Measurements from ENCODE around the gene KRTAP5-8.
"Not testable (repeated sequence)": the region's sequence is repeated elsewhere in the genome, so short reads cannot be mapped to it uniquely, and the experiment has no call there.

KRTAP5-8 gene

DNA sequence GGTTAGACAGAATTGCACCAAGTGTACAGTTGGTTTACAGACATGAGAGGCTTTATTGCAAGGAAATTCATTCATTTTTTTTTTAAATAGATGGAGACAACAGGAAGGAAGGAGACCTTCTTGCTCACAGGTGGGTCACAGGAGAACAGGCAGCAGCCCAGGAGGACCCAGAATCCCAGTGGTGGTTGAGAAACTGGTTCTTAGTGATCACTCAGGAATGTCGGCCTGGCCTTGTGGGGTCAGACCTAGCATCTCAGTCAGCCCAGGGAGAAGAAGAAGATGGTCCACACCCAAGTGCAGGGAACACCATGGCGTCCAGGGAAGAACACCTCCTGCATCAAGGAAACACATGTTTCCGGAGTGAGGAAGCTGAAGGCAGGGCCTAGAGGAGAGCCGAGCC lies 44.0 kb downstream of the KRTAP5-8 start:
- TF ChIP-seq, protein P1, sequence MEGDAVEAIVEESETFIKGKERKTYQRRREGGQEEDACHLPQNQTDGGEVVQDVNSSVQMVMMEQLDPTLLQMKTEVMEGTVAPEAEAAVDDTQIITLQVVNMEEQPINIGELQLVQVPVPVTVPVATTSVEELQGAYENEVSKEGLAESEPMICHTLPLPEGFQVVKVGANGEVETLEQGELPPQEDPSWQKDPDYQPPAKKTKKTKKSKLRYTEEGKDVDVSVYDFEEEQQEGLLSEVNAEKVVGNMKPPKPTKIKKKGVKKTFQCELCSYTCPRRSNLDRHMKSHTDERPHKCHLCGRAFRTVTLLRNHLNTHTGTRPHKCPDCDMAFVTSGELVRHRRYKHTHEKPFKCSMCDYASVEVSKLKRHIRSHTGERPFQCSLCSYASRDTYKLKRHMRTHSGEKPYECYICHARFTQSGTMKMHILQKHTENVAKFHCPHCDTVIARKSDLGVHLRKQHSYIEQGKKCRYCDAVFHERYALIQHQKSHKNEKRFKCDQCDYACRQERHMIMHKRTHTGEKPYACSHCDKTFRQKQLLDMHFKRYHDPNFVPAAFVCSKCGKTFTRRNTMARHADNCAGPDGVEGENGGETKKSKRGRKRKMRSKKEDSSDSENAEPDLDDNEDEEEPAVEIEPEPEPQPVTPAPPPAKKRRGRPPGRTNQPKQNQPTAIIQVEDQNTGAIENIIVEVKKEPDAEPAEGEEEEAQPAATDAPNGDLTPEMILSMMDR (IDR thresholded peaks at IDR 0.05; ENCODE audit: insufficient read depth, missing control alignments): no peak
- FAIRE-seq: no peak
- DNase-seq (ENCODE audit: insufficient read length, low spot score): no peak

DNA sequence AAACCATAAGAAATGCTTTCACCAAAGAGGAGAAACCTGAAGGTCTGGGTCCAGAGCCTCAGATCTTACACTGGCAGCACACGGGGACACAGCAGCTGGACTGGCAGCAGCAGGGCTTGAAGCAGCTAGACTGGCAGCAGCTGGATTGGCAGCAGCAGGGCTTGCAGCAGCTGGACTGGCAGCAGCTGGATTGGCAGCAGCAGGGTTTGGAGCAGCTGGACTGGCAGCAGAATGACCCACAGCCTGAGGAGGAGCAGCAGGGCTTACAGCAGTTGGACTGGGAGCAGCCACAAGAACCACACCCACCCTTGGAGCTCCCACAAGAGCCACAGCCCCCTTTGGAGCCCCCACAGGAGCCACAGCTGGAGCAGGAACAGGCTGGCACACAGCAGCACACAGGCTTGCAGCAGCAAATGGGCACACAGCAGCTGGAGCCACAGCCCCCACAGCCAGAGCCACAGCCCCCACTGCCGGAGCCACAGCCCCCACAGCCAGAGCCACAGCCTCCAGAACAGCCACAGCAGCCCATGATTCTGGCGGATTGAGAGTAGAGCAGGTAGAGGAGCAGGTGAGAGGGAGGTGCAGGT lies 44.6 kb downstream of the KRTAP5-8 start, which contains the start of gene KRTAP5-11:
Gene KRTAP5-11 (minus strand): TSS at position 567 of the 587 bp plus-strand sequence. CDS start 38 bp downstream, at position 529.
- TF ChIP-seq, protein P1 (IDR thresholded peaks at IDR 0.05; ENCODE audit: insufficient read depth, missing control alignments): no peak
- FAIRE-seq: no peak
- no peak for DNase-seq (ENCODE audit: insufficient read length, low spot score)

DNA sequence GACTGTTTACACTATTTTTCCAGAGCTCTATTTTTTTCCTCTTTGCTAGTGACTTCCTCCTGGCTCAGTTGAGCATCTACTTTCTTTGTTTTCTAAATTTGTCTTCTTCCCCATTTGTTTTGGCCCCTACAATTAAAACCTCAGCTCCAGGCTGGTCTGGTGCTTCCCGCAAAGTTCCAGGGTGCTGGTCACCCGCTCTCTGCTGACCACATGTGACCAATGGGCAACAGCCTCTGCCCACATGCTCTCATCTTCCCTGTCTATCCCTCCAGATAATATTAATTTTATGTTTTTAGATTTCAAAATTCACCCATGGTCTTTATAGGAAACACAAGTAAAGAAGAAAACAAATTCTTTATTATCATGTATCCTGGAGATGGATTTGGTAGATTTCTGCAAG lies 45.1 kb downstream of the KRTAP5-8 start:
- DNase-seq (ENCODE audit: insufficient read length, low spot score); FAIRE-seq: not testable (repeated sequence)

DNA sequence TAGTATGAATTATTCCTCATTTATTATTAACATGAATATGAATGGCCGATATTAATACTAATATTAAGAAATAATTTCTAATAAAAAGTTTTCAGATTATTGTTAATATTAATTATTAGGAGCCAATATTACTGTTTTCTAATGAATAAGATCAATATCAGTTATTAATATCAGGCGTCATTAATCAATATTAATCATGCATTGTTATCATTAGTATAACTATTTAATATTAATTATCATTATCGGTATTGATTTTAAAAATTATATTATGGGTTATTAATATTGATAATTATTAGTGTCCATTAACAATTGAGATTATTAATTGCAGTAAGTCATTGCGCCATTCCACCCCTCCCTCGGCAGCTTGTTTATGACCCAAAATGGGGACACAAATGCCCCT lies 47.8 kb downstream of the KRTAP5-8 start:
- not testable (repeated sequence) for DNase-seq (ENCODE audit: insufficient read length, low spot score); FAIRE-seq

DNA sequence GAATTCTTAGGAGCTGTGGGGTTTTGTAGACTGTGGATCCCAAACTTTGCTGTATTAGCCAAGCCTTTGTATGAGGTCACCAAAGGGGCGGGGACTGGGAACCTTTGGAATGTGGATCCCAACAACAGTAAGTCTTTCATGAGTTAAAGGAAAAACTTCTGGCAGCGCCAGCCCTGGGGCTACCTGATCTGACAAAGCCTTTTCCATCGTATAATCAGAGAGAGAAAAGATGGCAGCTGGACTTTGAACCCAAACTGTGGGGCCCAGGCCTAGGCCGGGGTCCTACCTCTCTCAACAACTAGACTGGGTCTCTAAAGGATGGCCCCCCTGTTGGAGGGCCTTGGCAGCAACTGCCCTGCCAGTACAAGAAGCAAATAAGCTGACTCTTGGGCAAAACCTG lies 50.5 kb downstream of the KRTAP5-8 start:
- FAIRE-seq; DNase-seq (ENCODE audit: insufficient read length, low spot score): not testable (repeated sequence)
